HCT116 (cell line): Measurements from ENCODE around the gene MEAK7. TPM values are rescaled to one million over a fixed set of nuclear protein-coding genes. Genes with fewer than 3 reads are reported as not detected.

Experiments
- ATAC-seq: fragments of 200-7000 bp; cut with Tn5 transposase; 2 replicates; pipeline ENCODE4 v1.9.1; 2020; ENCODE audit warnings: mild to moderate bottlenecking, moderate library complexity
- BruUV-seq: library from RNA; stranded (reverse); fragments of 400-500 nt; replicated peaks from 2 replicates; lab custom pipeline; 2021; lab: Mats Ljungman, UMichigan
- CTCF ChIA-PET: fragments of 300-600 bp; sonication (Branson Sonifier 250); formaldehyde crosslinking; loops from one replicate; lab custom pipeline; 2021; ENCODE audit warnings: antibody characterized with exemption; lab: Charles Lee
- POLR2A ChIA-PET: fragments of 300-600, 350-600 bp; sonication (Branson Sonifier 250); formaldehyde crosslinking; loops from one replicate; lab custom pipeline; 2021; ENCODE audit warnings: antibody characterized with exemption; lab: Charles Lee
- RAD21 ChIA-PET, 2 experiments: fragments of 300-600 bp; sonication (Branson Sonifier 250); formaldehyde crosslinking; loops; one replicate each; lab custom pipeline; 2023; ENCODE audit warnings: low total read pairs in 2 of 2; ENCODE audit not compliant: uncharacterized antibody in 2 of 2, unreplicated experiment in 2 of 2, low non-redundant PET in 1 of 2; lab: Charles Lee
- DNase-seq: peaks from one replicate; pipeline ENCODE4 v3.0.0-alpha.2; 2010; ENCODE audit warnings: low read depth, low spot score
- H2AFZ ChIP-seq: fragments of 200-600 bp; shearing (Covaris generic), sonication (generic); 2 replicates; pipeline ENCODE4 v1.6.1; 2017; ENCODE audit warnings: low read depth, mixed run types, mixed read lengths, antibody characterized with exemption, low read length; ENCODE audit not compliant: poor library complexity, severe bottlenecking
- H3K27ac ChIP-seq: 2 replicates; pipeline ENCODE4 v1.5.1; 2012; ENCODE audit warnings: low read depth, low read length
- H3K27me3 ChIP-seq: fragments of 200-600 bp; sonication (generic); 2 replicates; pipeline ENCODE4 v1.6.1; 2016; ENCODE audit warnings: mixed run types, low read length, mixed read lengths; ENCODE audit not compliant: insufficient read depth
- H3K36me3 ChIP-seq, 2 experiments: fragments of 200-500 bp in 1 of 2; fragments of 200-600 bp in 1 of 2; sonication (Bioruptor generic) in 1 of 2; sonication (generic) in 1 of 2; 2 replicates each; pipeline versions ENCODE4 v1.5.1 to v1.6.1; 2014 to 2016; ENCODE audit warnings: low read length in 2 of 2, inconsistent platforms in 1 of 2, mixed read lengths in 1 of 2, mixed run types in 1 of 2; ENCODE audit not compliant: insufficient read depth in 2 of 2, control insufficient read depth in 1 of 2
- H3K4me1 ChIP-seq, 2 experiments: fragments of 200-600 bp in 1 of 2; sonication (generic) in 1 of 2; 2 replicates each; pipeline versions ENCODE4 v1.5.1 to v1.6.1; 2012 to 2017; ENCODE audit warnings: low read length in 2 of 2, inconsistent platforms in 1 of 2, mild to moderate bottlenecking in 1 of 2, mixed read lengths in 1 of 2, mixed run types in 1 of 2, moderate library complexity in 1 of 2; ENCODE audit not compliant: insufficient read depth in 2 of 2, control insufficient read depth in 1 of 2
- H3K4me2 ChIP-seq: fragments of 200-600 bp; sonication (generic); 2 replicates; pipeline ENCODE4 v1.6.1; 2017; ENCODE audit warnings: mixed run types, low read length, mixed read lengths
- H3K4me3 ChIP-seq, 2 experiments: fragments of 200-600 bp in 1 of 2; sonication (generic) in 1 of 2; replicated peaks in 1 of 2; 2 replicates each; pipeline ENCODE4 v1.5.1; 2011 to 2016; ENCODE audit warnings: low read length in 2 of 2, control low read depth in 1 of 2, low read depth in 1 of 2, mild to moderate bottlenecking in 1 of 2, mixed read lengths in 1 of 2, mixed run types in 1 of 2
- H3K79me2 ChIP-seq: fragments of 200-600 bp; sonication (generic); 2 replicates; pipeline ENCODE4 v1.6.1; 2017; ENCODE audit warnings: mild to moderate bottlenecking, mixed run types, low read length, moderate library complexity, mixed read lengths; ENCODE audit not compliant: insufficient read depth
- H3K9ac ChIP-seq: fragments of 200-600 bp; sonication (generic); 2 replicates; pipeline ENCODE4 v1.6.1; 2016; ENCODE audit warnings: low read length, mixed read lengths
- H3K9me2 ChIP-seq: fragments of 200-600 bp; sonication (generic), shearing (Covaris generic); 2 replicates; pipeline ENCODE4 v1.6.1; 2017; ENCODE audit warnings: mixed run types, mild to moderate bottlenecking, moderate library complexity; ENCODE audit not compliant: insufficient read depth
- H3K9me3 ChIP-seq, 2 experiments: fragments of 200-500 bp in 1 of 2; fragments of 200-600 bp in 1 of 2; sonication (Bioruptor generic) in 1 of 2; sonication (generic) in 1 of 2; 2 replicates each; pipeline ENCODE4 v1.6.1; 2014 to 2017; ENCODE audit warnings: low read length in 2 of 2, mixed read lengths in 2 of 2, inconsistent platforms in 1 of 2, low read depth in 1 of 2, mild to moderate bottlenecking in 1 of 2, mixed run types in 1 of 2, moderate library complexity in 1 of 2; ENCODE audit not compliant: control insufficient read depth in 1 of 2, insufficient read depth in 1 of 2
- H4K20me1 ChIP-seq: fragments of 200-600 bp; sonication (generic), shearing (Covaris generic); 2 replicates; pipeline ENCODE4 v1.6.1; 2017; ENCODE audit warnings: mixed run types, mild to moderate bottlenecking, moderate library complexity; ENCODE audit not compliant: insufficient read depth
- ATF3 ChIP-seq: IDR thresholded peaks from 2 replicates; pipeline ENCODE4 v1.6.1; 2012
- CEBPB ChIP-seq: IDR thresholded peaks from 2 replicates; pipeline ENCODE4 v1.6.1; 2012; ENCODE audit warnings: low read depth
- CTCF ChIP-seq, 3 experiments: fragments of 200-600 bp in 1 of 3; sonication (generic) in 1 of 3; IDR thresholded peaks in 2 of 3; conservative IDR thresholded peaks in 1 of 3; 2 replicates each; pipeline ENCODE4 v1.5.1; 2012 to 2017; ENCODE audit warnings: low read depth in 2 of 3, low read length in 2 of 3, antibody characterized with exemption in 1 of 3, borderline replicate concordance in 1 of 3, control low read depth in 1 of 3, mild to moderate bottlenecking in 1 of 3, mixed read lengths in 1 of 3, mixed run types in 1 of 3, moderate library complexity in 1 of 3; ENCODE audit not compliant: insufficient read depth in 1 of 3
- EGR1 ChIP-seq: IDR thresholded peaks from 2 replicates; pipeline ENCODE4 v1.6.1; 2012; ENCODE audit warnings: low read depth
- EZH2 ChIP-seq: fragments of 200-600 bp; sonication (generic); IDR thresholded peaks from 2 replicates; pipeline ENCODE4 v1.6.1; 2017; ENCODE audit warnings: antibody characterized with exemption, mixed run types
- EZH2phosphoT487 ChIP-seq: fragments of 200-600 bp; IDR thresholded peaks from 2 replicates; pipeline ENCODE4 v1.6.1; 2018; ENCODE audit warnings: antibody characterized with exemption, borderline replicate concordance
- POLR2A ChIP-seq: IDR thresholded peaks from 2 replicates; pipeline ENCODE4 v1.7.0; 2011; ENCODE audit warnings: borderline replicate concordance; ENCODE audit not compliant: insufficient read depth, insufficient read length; ENCODE audit errors: extremely low read depth
- RAD21 ChIP-seq: IDR thresholded peaks from 2 replicates; pipeline ENCODE4 v1.6.1; 2012; ENCODE audit warnings: low read depth, mild to moderate bottlenecking
- SP1 ChIP-seq: IDR thresholded peaks from 2 replicates; pipeline ENCODE4 v1.6.1; 2012; ENCODE audit warnings: low read depth
- SRF ChIP-seq: IDR thresholded peaks from 2 replicates; pipeline ENCODE4 v1.6.1; 2012; ENCODE audit warnings: low read depth
- YY1 ChIP-seq: IDR thresholded peaks from 2 replicates; pipeline ENCODE4 v1.6.1; 2011; ENCODE audit warnings: low read length, low read depth, moderate library complexity, mild to moderate bottlenecking; ENCODE audit not compliant: insufficient replicate concordance; ENCODE audit errors: extremely low read depth
- ZBTB33 ChIP-seq: IDR thresholded peaks from 2 replicates; pipeline ENCODE4 v1.6.1; 2011; ENCODE audit warnings: mild to moderate bottlenecking, low read length, moderate library complexity; ENCODE audit not compliant: insufficient replicate concordance; ENCODE audit errors: extremely low read depth
- ZFX ChIP-seq: fragments of 450-650 bp; IDR thresholded peaks from 2 replicates; pipeline ENCODE4 v1.6.1; 2017
- ZNF274 ChIP-seq: fragments of 200-500 bp; sonication (Bioruptor generic); IDR thresholded peaks from 2 replicates; pipeline ENCODE4 v1.6.1; 2014; ENCODE audit warnings: mild to moderate bottlenecking, low read depth, low read length, inconsistent platforms
- intact Hi-C: fragments of 100-400 bp; cut with micrococcal nuclease; formaldehyde crosslinking; loops from 2 replicates; pipeline ENCODE4 v1.10.0; 2022
- total RNA-seq: library from RNA; stranded (reverse); gene quantifications from one replicate; pipeline ENCODE4 v1.2.1, GENCODE V29; 2021; ENCODE audit not compliant: unreplicated experiment
- TF ChIP-seq, protein P1 (sequence below): IDR thresholded peaks from 2 replicates; pipeline ENCODE4 v1.6.1; 2012
- TF ChIP-seq, protein P2 (sequence below): IDR thresholded peaks from 2 replicates; pipeline ENCODE4 v1.6.1; 2012; ENCODE audit warnings: low read depth

Gene MEAK7
- total RNA-seq, 1 experiment from 2014 or later: 32.2 TPM

GRCh38 chr16:84455031-84455430, 49.4 kb downstream of the MEAK7 start:
- no peak overlapping the region for H3K4me3 ChIP-seq
- CTCF ChIA-PET: no interaction called here
- no peaks in the 10 kb centered on the region for H3K27me3 ChIP-seq
- H3K9me2 ChIP-seq: no peaks in the 10 kb centered on the region
- no peak for TF ChIP-seq CEBPB
- no peak for TF ChIP-seq ATF3
- TF ChIP-seq CTCF (IDR thresholded peaks at IDR 0.05 in 2 of 3, conservative IDR thresholded peaks at IDR 0.05 in 1 of 3; ENCODE audit: borderline replicate concordance in 1 of 3, insufficient read depth in 1 of 3, low read depth in 2 of 3, low read length in 2 of 3): no peak
- no peak for TF ChIP-seq SRF
- no peak for TF ChIP-seq EZH2phosphoT487
- no peak for TF ChIP-seq ZNF274
- TF ChIP-seq EZH2: no peak
- TF ChIP-seq EGR1: no peak
- no peak for TF ChIP-seq ZBTB33
- no peak for TF ChIP-seq POLR2A
- no peak for TF ChIP-seq SP1
- TF ChIP-seq, protein P1, sequence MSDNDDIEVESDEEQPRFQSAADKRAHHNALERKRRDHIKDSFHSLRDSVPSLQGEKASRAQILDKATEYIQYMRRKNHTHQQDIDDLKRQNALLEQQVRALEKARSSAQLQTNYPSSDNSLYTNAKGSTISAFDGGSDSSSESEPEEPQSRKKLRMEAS: no peak
- TF ChIP-seq, protein P2, sequence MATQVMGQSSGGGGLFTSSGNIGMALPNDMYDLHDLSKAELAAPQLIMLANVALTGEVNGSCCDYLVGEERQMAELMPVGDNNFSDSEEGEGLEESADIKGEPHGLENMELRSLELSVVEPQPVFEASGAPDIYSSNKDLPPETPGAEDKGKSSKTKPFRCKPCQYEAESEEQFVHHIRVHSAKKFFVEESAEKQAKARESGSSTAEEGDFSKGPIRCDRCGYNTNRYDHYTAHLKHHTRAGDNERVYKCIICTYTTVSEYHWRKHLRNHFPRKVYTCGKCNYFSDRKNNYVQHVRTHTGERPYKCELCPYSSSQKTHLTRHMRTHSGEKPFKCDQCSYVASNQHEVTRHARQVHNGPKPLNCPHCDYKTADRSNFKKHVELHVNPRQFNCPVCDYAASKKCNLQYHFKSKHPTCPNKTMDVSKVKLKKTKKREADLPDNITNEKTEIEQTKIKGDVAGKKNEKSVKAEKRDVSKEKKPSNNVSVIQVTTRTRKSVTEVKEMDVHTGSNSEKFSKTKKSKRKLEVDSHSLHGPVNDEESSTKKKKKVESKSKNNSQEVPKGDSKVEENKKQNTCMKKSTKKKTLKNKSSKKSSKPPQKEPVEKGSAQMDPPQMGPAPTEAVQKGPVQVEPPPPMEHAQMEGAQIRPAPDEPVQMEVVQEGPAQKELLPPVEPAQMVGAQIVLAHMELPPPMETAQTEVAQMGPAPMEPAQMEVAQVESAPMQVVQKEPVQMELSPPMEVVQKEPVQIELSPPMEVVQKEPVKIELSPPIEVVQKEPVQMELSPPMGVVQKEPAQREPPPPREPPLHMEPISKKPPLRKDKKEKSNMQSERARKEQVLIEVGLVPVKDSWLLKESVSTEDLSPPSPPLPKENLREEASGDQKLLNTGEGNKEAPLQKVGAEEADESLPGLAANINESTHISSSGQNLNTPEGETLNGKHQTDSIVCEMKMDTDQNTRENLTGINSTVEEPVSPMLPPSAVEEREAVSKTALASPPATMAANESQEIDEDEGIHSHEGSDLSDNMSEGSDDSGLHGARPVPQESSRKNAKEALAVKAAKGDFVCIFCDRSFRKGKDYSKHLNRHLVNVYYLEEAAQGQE: no peak
- TF ChIP-seq RAD21: no peak
- no peak for TF ChIP-seq ZFX
- no peak for TF ChIP-seq YY1
- RAD21 ChIA-PET: no interaction called here
- ATAC-seq (no peak), DNase-seq (no peak)
- no TSS peak for BruUV-seq
- no peaks in the 10 kb centered on the region for H3K9me3 ChIP-seq
- H4K20me1 ChIP-seq: no peaks in the 10 kb centered on the region
- no peak overlapping the region for H3K9ac ChIP-seq
- intact Hi-C loops: no loop called here
- no peaks in the 10 kb centered on the region for H3K79me2 ChIP-seq
- H3K27ac ChIP-seq: no peak overlapping the region
- POLR2A ChIA-PET: no interaction called here
- no peak overlapping the region for H2AFZ ChIP-seq
- no peaks in the 10 kb centered on the region; a peak in 1 of 4 replicates for H3K36me3 ChIP-seq
- H3K4me1 ChIP-seq: no peaks in the 10 kb centered on the region
- H3K4me2 ChIP-seq: no peak overlapping the region
